ENCODE results near the gene DAPL1. TPM values are rescaled to one million over a fixed set of nuclear protein-coding genes. Genes with fewer than 3 reads are reported as not detected.

DAPL1 gene
- total RNA-seq, 2 donors from 2014 or later: not detected

DNA sequence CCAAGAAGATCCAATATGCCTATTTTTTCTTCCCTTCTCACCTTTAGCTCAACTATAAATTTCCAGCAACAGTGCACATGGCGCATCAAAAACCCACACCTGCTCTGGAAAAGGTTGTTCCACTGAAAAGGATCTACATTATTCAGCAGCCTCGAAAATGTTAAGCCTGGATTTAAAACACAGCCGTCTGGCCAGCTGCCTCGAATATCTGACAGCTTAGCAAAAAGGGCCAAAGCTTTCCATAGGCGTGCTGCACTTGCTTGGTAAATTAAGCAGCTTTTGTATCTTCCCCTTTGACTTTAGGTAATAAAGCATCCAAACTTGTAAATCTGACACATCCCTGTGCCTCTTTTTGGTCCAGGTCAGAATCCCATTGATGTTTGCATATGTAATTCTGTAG, 20.5 kb downstream of the DAPL1 start:
- no peak overlapping the region for H3K27ac ChIP-seq
- H3K4me1 ChIP-seq (ENCODE audit: control insufficient read depth in 1 of 2, low read depth in 2 of 2): peaks cover 32 to 52% of the 10 kb centered on the region in 2 donors
- no peaks in the 10 kb centered on the region for H3K27me3 ChIP-seq (replicated peaks; ENCODE audit: insufficient read depth)
- DNase-seq (ENCODE audit: low spot score) (no peak), ATAC-seq (ENCODE audit: insufficient number of reproducible peaks, low FRiP score, low read depth) (no peak)
- no peaks in the 10 kb centered on the region for H3K36me3 ChIP-seq
- H3K4me3 ChIP-seq: no peak overlapping the region
- TF ChIP-seq, protein P1, sequence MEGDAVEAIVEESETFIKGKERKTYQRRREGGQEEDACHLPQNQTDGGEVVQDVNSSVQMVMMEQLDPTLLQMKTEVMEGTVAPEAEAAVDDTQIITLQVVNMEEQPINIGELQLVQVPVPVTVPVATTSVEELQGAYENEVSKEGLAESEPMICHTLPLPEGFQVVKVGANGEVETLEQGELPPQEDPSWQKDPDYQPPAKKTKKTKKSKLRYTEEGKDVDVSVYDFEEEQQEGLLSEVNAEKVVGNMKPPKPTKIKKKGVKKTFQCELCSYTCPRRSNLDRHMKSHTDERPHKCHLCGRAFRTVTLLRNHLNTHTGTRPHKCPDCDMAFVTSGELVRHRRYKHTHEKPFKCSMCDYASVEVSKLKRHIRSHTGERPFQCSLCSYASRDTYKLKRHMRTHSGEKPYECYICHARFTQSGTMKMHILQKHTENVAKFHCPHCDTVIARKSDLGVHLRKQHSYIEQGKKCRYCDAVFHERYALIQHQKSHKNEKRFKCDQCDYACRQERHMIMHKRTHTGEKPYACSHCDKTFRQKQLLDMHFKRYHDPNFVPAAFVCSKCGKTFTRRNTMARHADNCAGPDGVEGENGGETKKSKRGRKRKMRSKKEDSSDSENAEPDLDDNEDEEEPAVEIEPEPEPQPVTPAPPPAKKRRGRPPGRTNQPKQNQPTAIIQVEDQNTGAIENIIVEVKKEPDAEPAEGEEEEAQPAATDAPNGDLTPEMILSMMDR (IDR thresholded peaks at IDR 0.05): no peak
- no peaks in the 10 kb centered on the region for H3K9me3 ChIP-seq

DNA sequence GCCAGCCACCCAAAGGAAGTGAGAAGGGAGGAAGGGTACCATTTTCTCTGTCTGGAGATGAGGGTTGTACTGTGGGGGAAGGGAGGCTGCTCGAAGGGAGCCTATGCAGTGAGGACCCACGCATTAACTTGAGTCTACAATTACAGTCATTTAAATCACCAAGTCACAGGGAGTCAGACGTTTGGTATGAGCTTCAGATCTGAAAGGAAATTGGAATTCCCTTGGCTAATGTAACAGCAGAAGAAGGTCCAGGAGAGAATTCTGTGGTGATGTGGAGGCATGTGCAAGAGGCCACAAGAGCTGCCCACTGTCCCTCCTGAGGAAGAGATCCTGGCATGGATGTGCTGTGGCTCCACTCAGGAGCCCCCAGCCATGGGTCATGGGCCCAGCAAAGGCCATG, 22.5 kb downstream of the DAPL1 start:
- Histone ChIP-seq H3K36me3 (no peaks in the 10 kb centered on the region), H3K27ac (no peak overlapping the region), H3K4me3 (no peak overlapping the region), H3K9me3 (no peaks in the 10 kb centered on the region), H3K27me3 (replicated peaks; ENCODE audit: insufficient read depth) (no peaks in the 10 kb centered on the region), H3K4me1 (ENCODE audit: control insufficient read depth in 1 of 2, low read depth in 2 of 2) (peaks cover 32 to 44% of the 10 kb centered on the region in 2 donors)
- ATAC-seq (ENCODE audit: insufficient number of reproducible peaks, low FRiP score, low read depth) (no peak), DNase-seq (ENCODE audit: low spot score) (no peak)
- TF ChIP-seq, protein P1 (IDR thresholded peaks at IDR 0.05): no peak

DNA sequence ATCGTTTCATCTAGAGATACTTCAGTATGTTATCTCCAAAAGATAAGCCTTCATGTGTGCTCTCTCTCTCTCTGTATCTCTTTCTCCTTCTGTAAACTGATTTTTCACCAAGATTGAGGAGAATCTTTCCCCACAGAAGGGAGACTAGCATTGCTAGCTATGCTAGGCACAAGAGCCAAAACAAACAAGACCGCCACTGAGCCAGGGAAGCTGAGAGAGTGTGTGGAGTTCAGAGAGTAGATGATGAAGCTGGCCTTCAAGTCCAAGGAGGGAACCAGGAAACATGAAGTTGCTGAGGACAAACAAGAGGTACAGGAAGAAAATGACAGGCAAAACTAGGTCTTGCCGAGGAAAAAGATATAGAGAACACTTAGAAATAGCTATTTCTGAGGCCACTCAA, 23.4 kb downstream of the DAPL1 start:
- no peak overlapping the region for H3K4me3 ChIP-seq
- H3K27ac ChIP-seq: no peak overlapping the region
- H3K36me3 ChIP-seq: no peaks in the 10 kb centered on the region
- H3K4me1 ChIP-seq (ENCODE audit: control insufficient read depth in 1 of 2, low read depth in 2 of 2): peaks cover 32 to 44% of the 10 kb centered on the region in 2 donors
- no peaks in the 10 kb centered on the region for H3K9me3 ChIP-seq
- ATAC-seq (ENCODE audit: insufficient number of reproducible peaks, low FRiP score, low read depth) (no peak), DNase-seq (ENCODE audit: low spot score) (no peak)
- no peaks in the 10 kb centered on the region for H3K27me3 ChIP-seq (replicated peaks; ENCODE audit: insufficient read depth)
- TF ChIP-seq, protein P1 (IDR thresholded peaks at IDR 0.05): no peak

DNA sequence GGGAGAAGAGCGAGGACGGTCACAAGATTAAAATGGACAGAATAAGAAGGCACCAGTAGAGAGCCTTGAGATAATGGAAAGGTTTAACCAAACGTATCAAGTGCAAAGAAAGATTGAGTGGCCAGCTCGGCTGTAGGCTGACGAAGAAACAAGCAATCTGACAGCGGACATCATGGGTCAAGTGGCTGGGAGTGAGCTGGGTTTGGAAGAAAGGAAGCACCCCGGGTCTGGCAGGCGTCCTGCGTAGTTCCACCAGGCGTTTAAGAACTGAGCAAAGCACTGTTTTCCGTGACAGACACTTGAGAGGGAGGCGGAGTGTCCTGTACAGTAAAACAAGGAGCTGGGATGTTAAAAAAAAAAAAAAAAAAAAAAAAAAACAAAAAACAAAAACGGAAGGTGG, 27.1 kb downstream of the DAPL1 start:
- Histone ChIP-seq H3K36me3 (no peaks in the 10 kb centered on the region), H3K27ac (no peak overlapping the region), H3K9me3 (no peaks in the 10 kb centered on the region), H3K27me3 (replicated peaks; ENCODE audit: insufficient read depth) (no peaks in the 10 kb centered on the region), H3K4me3 (no peak overlapping the region), H3K4me1 (ENCODE audit: control insufficient read depth in 1 of 2, low read depth in 2 of 2) (peaks cover 15 to 16% of the 10 kb centered on the region in 2 donors)
- ATAC-seq (ENCODE audit: insufficient number of reproducible peaks, low FRiP score, low read depth) (no peak), DNase-seq (ENCODE audit: low spot score) (no peak)
- TF ChIP-seq, protein P1 (IDR thresholded peaks at IDR 0.05): no peak

DNA sequence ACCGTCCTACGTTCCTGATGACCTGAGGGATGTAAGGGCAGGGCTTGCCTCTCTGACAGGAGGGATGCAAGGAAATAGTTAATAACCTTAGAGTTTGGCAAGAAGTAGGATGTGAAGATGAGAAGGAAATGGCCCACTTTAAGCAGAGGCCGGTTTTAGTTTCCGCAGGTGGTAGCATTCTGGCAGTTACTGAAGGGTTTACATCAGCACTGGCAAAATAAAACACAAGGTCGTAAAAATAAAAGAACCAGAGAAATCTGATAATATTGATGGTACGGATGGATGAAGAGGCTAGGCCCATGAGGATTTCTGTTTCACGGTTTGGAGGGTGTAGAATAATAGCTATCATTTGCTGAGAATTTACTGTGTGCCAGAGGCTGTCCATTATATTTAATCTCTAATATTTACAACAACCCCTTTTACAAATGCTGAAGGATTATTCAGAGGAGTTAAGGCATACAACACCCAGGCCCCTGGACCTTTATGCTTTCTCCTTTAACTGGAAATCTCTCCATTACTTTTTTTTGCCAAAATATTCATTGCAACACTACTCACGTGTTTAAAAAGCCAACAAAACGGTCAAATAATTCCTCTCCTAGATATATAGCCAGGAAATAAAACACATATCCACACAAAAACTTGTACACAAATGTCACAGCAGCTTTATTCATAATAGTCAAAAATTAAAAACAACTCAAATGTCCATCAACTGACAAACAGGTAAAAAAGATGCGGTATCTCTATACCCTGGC, 28.5 kb downstream of the DAPL1 start:
- Histone ChIP-seq H3K4me3 (no peak overlapping the region), H3K4me1 (ENCODE audit: control insufficient read depth in 1 of 2, low read depth in 2 of 2) (peaks cover 8 to 9% of the 10 kb centered on the region in 2 donors), H3K27me3 (replicated peaks; ENCODE audit: insufficient read depth) (no peaks in the 10 kb centered on the region), H3K36me3 (no peaks in the 10 kb centered on the region), H3K9me3 (no peaks in the 10 kb centered on the region), H3K27ac (no peak overlapping the region)
- no peak for ATAC-seq (ENCODE audit: insufficient number of reproducible peaks, low FRiP score, low read depth)
- DNase-seq (ENCODE audit: low spot score): no peak
- TF ChIP-seq, protein P1 (IDR thresholded peaks at IDR 0.05): no peak

All from thoracic aorta (tissue), 2 donors.